AG10803 (cell line): Measurements from ENCODE around the gene ACYP2.
"Not testable (repeated sequence)": the region's sequence is repeated elsewhere in the genome, so short reads cannot be mapped to it uniquely, and the experiment has no call there.

Experiments used
- DNase-seq: peaks from one replicate; pipeline ENCODE4 v3.0.0; 2010; ENCODE audit warnings: low read depth
- H3K4me3 ChIP-seq: 2 replicates; pipeline ENCODE4 v1.5.1; 2011; ENCODE audit warnings: mild to moderate bottlenecking, low read length, control low read depth
- CTCF ChIP-seq: conservative IDR thresholded peaks from 2 replicates; pipeline ENCODE4 v1.5.1; 2011; ENCODE audit warnings: mild to moderate bottlenecking, low read length, control low read depth, inconsistent platforms

ACYP2 gene

GRCh38 chr2:54107903-54108615 lies 7.4 kb upstream of the ACYP2 start:
- no peak overlapping the region for H3K4me3 ChIP-seq
- no peak for TF ChIP-seq CTCF
- DNase-seq, result no peak

GRCh38 chr2:54109848-54110247 lies 5.6 kb upstream of the ACYP2 start:
- TF ChIP-seq CTCF, result no peak
- DNase-seq, result no peak
- H3K4me3 ChIP-seq, result no peak overlapping the region

- DNase-seq, result not testable (repeated sequence)
- peak overlapping the region; percentile 81; the same call in 1 of the 2 replicates for H3K4me3 ChIP-seq
Measured at GRCh38 chr2:54114479-54114878, 936 bp upstream of the ACYP2 start.

GRCh38 chr2:54114936-54115283 lies 505 bp upstream of the ACYP2 start:
- no peak for TF ChIP-seq CTCF
- H3K4me3 ChIP-seq, result peak overlapping the region; percentile 81
- DNase-seq, result no peak

- not testable (repeated sequence) for H3K4me3 ChIP-seq, DNase-seq
Measured at GRCh38 chr2:54116598-54116997, 1.2 kb downstream of the ACYP2 start.

GRCh38 chr2:54120950-54121349 lies 5.5 kb downstream of the ACYP2 start:
- TF ChIP-seq CTCF, result no peak
- DNase-seq, result no peak
- H3K4me3 ChIP-seq, result no peak overlapping the region

- no peak for TF ChIP-seq CTCF
- no peak overlapping the region for H3K4me3 ChIP-seq
- DNase-seq, result no peak
Measured at GRCh38 chr2:54122171-54122935, 6.9 kb downstream of the ACYP2 start.

- peak; percentile 73 for DNase-seq
- peak overlapping the region; percentile 6; the same call in 1 of the 2 replicates for H3K4me3 ChIP-seq
- TF ChIP-seq CTCF, result no peak
Measured at GRCh38 chr2:54122939-54123338, 7.5 kb downstream of the ACYP2 start.

GRCh38 chr2:54127174-54127573 lies 11.8 kb downstream of the ACYP2 start:
- H3K4me3 ChIP-seq, DNase-seq: not testable (repeated sequence)
